DMS153 treated with DMSO at 0.1 percent for 48 hours (cell line): ENCODE data around the gene TEAD2.

ENCODE experiments used
- DNase-seq: peaks from one replicate; lab custom pipeline; 2025; ENCODE audit not compliant: unreplicated experiment; lab: John Stamatoyannopoulos, UW

The TEAD2 gene

DNA sequence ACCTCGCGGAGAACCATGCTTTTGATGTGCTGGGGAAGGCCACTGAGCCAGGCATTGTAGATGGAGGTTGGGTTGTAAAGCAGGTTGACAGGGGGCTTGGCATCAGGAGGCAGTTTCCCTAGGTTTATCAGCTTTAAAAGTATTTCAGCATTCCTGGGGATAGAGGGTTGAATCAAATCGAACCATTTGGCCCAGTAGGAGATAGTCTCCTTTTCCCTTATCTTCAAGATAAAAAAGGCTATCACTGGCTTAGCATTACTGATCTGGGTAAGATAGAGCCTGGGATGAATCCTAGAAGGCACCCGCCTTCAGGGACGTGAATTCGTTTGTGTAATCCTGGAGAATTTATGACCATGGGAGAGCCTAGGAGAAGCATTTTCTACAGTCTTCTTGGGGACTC lies 67.8 kb downstream of the TEAD2 start:
- no peak for DNase-seq
